Left hindlimb (tissue), 1 donor: ENCODE results near the gene ZNF426.

Source experiments
- DNase-seq: peaks from one replicate; pipeline ENCODE4 v3.0.0-alpha.2; 2018

ZNF426 gene

DNA sequence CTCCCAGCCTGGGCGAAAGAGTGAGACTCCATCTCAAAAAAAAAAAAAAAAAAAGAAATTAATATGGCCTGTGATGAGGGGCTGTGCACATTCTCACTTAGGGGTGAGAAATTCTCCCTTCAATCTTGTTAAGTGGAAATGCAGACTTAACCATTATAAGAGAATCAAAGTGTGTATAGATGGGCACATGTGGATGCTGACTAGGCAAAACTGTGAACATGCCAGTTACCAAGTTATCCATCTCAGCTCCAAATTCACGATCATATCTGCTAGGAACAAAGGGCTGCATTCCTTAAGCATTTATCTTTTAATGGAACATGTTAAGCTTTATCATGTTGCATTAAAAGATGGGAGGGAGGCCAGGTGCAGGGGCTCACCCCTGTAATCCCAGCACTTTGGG is 44.3 kb downstream of the ZNF426 start:
- DNase-seq: no peak

DNA sequence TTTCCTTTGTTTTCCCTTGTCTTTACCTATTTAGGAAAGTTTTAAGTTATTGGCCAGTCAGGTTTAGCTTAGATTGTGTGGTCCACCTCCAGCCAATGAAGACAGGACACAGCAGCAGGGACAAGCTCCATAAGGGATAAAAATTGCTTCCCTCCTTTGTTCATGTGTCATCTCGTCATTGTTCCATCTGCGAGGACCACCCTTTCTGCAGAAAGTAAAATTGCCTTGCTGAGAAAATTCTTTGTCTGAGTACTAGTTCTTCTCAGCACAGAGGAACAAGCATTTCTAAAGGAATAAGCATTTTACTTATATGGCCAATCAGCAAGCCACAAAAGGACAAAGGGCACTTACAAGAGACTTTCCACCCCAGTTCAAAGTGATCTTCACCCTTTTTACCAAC is 51.4 kb downstream of the ZNF426 start:
- no peak for DNase-seq

DNA sequence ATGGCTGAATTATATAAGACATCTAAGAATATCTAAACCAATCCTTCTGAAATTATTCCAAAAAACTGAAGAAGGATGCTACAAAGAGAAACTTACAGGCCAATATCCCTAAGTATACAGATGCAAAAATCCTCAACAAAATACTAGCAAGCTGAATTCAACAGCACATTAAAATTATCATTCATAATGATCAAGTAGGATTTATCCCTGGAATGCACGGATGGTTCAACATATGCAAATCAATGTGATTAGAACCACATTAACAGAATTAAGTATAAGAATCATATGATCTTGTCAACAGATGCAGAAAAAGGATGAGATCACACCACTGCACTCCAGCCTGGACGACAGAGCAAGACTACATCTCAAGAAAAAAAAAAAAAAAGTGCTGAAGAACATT is 53.3 kb downstream of the ZNF426 start:
- no peak for DNase-seq

DNA sequence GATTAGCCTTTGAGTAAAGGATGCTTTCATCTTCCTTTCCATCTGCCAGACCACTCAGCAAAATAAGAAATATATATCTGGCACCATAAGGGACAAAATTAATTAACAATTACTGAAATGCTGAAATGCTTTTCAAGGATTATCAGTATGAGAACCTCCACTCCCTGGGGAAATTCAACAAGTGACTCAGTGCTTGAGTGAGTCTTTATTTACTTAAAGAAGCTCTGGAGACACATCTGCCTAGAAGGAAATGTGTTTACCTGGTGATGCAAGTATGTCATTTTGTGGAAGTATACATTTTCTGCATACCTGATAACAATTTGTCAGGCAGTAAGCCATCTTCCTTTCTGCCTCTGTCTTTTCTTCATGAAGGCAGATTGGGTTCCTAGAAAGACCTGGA is 63.5 kb downstream of the ZNF426 start:
- no peak for DNase-seq
